ENCODE data around the gene PLXDC1.
"Not testable (repeated sequence)": the region's sequence is repeated elsewhere in the genome, so short reads cannot be mapped to it uniquely, and the experiment has no call there.

PLXDC1 gene

DNA sequence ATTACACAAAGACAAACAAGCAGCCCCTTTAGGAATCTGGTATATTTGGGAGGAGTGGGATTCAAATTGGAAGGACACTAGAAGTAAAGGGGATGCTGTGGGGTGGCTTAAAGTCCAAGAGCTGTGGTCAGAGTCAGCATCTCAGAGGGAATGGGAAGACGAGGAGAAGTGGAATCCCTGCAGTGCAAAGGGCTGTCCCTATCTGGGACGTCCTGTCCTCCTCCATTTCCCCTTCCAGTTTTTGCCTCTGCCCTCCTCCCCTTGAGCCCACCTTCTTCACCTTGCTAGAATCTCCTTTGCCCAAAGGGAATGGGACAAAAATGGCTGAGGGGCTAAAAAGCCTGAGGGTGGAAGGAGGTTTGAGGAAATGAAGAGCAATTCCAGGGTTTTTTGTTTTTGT is 4.2 kb upstream of the PLXDC1 start:
- no peak for DNase-seq (ENCODE audit: low read depth)

- peak; percentile 64 for DNase-seq (ENCODE audit: low read depth)
These were observed 2.2 kb upstream of the PLXDC1 start for GRCh38 chr17:39153599-39154051.

DNA sequence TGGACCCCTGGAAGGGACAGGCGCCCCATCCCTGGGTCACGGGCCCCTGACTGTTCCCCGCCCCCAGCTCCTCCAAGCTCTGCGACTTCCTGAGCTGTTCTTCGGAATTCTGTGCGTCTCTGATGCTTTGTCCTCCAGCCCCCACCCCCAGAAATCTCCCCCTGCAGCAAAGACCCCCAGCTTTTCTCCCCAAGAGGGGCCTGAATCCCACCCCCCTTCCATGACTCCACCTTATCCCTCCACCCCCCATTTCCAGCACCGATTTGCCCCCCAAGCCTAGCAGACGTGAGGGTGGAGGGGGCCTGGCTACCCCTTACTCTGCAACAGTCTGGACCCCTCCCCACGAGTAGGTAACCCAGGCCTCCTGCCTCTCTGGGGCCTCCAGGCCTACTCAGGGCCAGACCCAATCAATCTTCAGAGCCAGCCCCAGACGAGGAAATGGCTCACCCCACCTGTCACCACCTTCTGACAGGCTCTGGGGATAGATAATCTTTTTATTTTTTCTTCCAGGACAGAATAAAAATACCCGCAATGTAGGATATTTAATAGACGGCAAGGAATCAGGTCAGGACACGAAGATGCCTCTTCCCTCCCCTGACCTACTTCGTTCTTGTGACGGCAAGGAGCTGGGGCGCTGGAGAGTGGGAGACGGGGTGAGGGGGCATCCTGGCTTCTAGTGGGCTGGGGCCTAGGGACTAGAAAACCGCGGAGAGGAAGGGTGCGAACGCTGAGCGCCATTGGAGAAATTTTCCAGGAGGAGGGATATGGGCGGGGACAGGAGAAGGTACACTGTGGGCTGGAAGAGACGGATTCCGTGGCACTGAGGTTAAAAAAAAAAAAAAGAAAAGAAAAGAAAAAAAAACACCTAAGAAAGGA is 744 bp upstream of the PLXDC1 start:
- DNase-seq (ENCODE audit: low read depth), result no peak

GRCh38 chr17:39150795-39151149 is 665 bp downstream of the PLXDC1 start:
- no peak for DNase-seq (ENCODE audit: low read depth)

- no peak for DNase-seq (ENCODE audit: low read depth)
These were observed 1.3 kb downstream of the PLXDC1 start for GRCh38 chr17:39150104-39150634.

GRCh38 chr17:39147221-39148185 is 3.9 kb downstream of the PLXDC1 start:
- no peak for DNase-seq (ENCODE audit: low read depth)

GRCh38 chr17:39146273-39146672 is 5.2 kb downstream of the PLXDC1 start:
- DNase-seq (ENCODE audit: low read depth), result no peak

GRCh38 chr17:39145143-39145542 is 6.3 kb downstream of the PLXDC1 start:
- DNase-seq (ENCODE audit: low read depth), result no peak

GRCh38 chr17:39144416-39144840 is 7.0 kb downstream of the PLXDC1 start:
- DNase-seq (ENCODE audit: low read depth), result no peak

GRCh38 chr17:39143552-39144093 is 7.8 kb downstream of the PLXDC1 start:
- no peak for DNase-seq (ENCODE audit: low read depth)

DNA sequence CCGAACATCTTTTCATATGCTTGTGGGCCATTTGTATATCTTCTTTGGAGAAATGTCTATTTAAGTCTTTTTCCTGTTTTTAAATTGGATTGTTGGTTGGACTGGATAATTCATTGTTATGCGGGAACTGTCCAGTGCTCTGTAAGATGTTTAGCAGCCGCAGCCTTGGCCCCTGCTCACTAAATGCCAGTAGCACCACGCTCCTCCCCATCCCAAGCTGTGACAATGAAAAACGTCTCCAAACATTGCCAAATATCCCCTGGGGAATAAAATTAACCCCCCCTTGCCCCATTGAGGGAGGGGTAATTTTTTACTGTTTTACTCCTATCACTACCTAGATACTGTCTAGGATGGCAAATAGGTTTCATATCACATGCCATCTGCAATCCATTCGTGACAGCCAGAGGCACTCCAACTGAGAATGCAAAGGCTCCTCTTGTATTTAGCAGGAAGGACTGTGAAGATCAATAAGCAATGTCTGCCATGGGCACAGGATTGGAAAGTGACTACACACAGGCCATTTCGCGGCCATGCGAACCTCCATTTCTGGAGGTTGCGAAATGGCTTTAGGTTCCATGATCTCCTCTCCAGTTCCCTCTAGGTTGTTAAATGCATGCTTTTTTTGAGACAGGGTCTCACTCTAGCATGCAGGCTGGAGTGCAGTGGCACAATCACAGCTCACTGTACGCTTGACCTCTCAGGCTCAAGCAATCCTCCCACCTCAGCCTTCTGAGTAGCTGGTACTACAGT is 9.3 kb downstream of the PLXDC1 start:
- no peak for DNase-seq (ENCODE audit: low read depth)

DNA sequence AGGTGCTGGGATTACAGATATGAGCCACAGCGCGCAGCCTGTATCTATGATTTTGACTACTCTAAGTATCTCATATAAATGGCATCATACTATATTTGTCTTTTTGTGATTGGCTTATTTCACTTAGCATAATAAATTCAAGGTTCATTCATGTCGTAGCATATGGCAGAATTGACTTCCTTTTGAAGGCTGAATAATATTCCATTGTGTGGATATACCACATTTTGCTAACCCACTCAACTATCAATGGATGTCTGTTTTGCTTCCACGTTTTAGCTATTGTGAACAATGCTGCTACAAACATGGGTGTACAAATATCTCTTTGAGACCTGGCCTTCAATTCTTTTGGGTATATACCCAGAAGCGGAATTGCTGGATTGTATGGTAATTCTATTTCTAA is 10.1 kb downstream of the PLXDC1 start:
- no peak for DNase-seq (ENCODE audit: low read depth)

GRCh38 chr17:39139561-39139960 is 11.9 kb downstream of the PLXDC1 start:
- no peak for DNase-seq (ENCODE audit: low read depth)

DNA sequence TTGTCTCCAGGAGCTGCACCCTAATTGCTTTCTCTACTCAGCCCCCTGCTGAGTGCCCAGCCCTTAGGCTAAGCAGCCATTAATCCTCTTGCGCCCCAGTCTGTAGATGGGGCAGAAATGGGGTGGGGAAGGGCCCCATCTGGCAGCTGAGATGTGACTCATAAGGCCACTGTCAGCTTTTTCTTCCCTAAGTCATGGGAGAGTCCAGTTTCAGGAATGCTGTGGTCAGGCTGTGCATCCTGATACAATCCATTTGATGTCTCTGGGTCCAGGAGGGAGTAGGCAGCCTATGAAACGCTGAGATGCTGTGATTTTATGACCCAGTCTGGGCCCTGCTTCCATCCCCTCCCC is 12.3 kb downstream of the PLXDC1 start:
- DNase-seq (ENCODE audit: low read depth), result peak; percentile 86

DNA sequence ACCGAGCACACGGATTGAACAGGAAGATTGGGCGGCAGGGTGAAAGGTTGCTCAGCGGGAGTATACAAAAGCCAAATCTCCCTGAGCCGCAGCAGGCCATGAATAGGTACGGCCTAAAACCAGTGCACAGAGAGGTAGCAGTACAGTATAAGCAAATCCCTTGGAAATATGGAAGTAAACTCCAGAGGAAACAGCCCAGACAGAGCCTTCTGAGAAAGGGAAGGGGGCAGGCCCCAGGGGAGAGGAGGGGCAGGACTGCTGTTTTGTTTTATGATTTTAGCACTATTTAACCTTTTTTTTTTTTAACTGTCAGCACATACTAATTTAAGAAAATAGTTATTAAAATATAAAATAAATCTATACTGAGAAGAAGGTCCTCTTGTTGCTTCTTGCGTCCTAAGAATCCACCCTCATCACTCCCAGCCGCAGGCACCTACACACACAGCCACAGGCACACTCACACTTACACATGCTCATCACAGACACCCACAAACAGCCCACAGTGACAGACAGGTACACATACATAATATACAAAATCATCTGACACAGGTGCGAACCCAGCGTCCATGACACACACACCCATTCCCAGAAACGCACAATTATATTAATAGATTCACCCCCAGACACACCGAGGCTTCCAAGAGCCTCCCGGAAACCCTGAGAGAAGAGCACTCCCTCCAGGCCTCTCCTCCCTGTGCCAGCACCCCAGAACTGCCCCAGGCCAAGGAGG is 12.8 kb downstream of the PLXDC1 start:
- DNase-seq (ENCODE audit: low read depth), result no peak

DNA sequence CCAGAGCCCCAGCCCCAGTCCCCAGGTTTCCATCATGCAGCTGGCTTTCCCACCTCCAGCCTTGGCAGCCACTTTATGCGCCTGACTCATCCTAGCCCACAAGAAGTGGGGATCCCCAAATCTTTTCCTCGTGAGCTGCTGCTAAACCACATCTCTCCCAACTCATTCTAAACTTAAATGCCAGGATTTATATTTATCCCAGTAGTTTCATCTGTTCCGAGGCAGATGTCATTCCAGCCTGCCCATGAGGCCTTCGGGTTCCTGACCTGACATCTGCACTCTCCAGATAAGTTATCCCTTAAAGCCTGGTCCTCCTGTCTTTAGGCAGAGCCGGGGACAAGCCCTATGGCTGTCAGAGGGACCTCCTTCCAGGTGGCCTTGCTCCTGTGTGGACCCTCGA is 16.6 kb downstream of the PLXDC1 start:
- no peak for DNase-seq (ENCODE audit: low read depth)

GRCh38 chr17:39132192-39132610 is 19.2 kb downstream of the PLXDC1 start:
- peak; percentile 63 for DNase-seq (ENCODE audit: low read depth)

GRCh38 chr17:39131616-39132015 is 19.8 kb downstream of the PLXDC1 start:
- DNase-seq (ENCODE audit: low read depth), result no peak

DNA sequence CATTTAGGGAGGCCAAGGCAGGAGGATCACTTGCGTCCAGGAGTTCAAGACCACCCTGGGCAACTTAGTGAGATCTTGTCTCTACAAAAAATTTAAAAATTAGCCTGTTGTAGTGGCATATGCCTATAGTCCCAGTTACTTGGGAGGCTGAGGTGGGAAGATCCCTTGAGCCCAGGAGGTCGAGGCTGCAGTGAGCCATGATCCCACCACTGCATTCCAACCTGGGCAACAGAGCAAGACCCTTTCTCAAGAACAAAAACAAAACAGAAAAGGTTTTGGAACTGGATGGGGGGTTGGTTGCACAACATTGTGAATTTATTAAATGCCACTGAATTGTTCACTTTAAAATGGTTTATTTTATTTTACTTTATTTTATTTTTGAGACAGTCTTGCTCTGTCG is 21.2 kb downstream of the PLXDC1 start:
- no peak for DNase-seq (ENCODE audit: low read depth)

GRCh38 chr17:39129544-39129943 is 21.9 kb downstream of the PLXDC1 start:
- not testable (repeated sequence) for DNase-seq (ENCODE audit: low read depth)

GRCh38 chr17:39126436-39126835 is 25.0 kb downstream of the PLXDC1 start:
- DNase-seq (ENCODE audit: low read depth), result no peak
